GM12891 (cell line): ENCODE results near the gene NCMAP.

ENCODE experiments used
- POLR2A ChIP-seq: IDR thresholded peaks from 2 replicates; pipeline ENCODE4 v1.6.1; 2011; ENCODE audit warnings: low read depth, low read length, control low read depth
- POLR2AphosphoS5 ChIP-seq: IDR thresholded peaks from 2 replicates; pipeline ENCODE4 v1.6.1; 2011; ENCODE audit warnings: low read depth, low read length, control low read depth

GRCh38 chr1:24622218-24622617 lies 66.3 kb downstream of the NCMAP start:
- TF ChIP-seq POLR2AphosphoS5 (no peak), POLR2A (no peak)
